NOMO-1 treated with DMSO at 0.1 percent for 48 hours (cell line): ENCODE data around the gene DACT2.
"Not testable (repeated sequence)": the region's sequence is repeated elsewhere in the genome, so short reads cannot be mapped to it uniquely, and the experiment has no call there.

Source experiments
- DNase-seq: peaks from one replicate; lab custom pipeline; 2025; ENCODE audit not compliant: unreplicated experiment; lab: John Stamatoyannopoulos, UW

DACT2 gene

DNA sequence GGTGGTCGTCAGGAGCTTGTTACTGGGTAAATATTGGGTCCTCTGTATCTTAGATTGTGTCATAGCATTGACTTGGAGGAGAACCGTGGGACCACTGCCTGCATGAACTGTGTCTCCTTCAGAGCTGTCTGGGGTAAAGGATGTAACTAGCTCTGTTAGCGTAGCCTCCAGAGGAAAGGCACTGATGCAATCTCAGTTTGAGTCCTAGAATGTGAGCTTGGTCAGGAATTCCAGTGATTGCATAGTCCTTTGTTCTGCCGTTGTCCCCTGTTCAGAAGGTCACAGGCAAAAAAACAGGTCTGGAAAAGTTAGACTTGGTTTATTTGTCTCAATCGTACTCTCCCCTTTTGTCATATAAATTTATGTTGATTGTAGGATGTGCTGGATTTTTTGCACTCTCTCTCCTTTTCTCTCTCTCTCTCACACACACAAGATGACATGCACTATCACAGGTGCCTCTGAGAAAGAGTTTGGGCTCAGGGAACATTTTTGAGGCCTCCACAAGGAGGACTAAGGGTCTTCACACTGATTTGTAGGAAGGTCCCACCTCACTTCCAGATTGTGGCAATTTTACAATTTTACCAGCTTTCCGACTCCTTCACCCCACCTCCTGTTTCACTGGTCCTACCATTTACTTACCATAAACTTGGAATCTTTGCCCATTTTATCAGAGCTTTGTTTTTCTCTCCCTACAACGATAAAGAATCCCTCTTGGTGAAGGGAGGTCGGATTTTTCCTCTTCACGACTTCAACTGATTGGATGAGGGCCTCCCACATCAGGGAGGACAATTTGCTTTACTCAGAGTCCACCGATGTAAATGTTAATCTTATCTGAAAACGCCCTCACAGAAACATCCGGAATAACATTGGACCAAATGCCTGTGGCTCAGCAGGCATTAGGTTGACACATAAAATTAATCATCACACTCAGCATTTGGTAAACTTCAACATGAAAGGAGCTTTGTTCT is 7.0 kb upstream of the DACT2 start:
- no peak for DNase-seq

DNA sequence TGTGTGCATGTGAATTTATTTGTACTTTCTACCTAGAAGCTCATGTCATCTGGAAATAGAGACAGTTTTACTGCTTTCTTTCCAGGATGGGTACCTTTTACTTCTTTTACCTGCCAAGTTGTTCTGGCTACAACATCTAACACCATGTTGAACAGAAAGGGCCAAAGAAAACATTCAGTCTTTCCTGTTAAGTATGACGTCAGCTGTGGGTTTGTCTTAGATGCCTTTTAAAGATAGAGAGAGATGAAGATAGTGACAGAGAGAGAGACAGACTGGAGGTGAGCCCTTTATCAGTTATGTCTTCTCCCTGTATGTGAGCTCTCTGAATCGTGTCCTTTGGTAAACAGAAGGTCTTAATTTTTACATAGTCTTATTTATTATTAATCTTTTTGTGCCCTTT is 3.4 kb upstream of the DACT2 start:
- DNase-seq = no peak

DNA sequence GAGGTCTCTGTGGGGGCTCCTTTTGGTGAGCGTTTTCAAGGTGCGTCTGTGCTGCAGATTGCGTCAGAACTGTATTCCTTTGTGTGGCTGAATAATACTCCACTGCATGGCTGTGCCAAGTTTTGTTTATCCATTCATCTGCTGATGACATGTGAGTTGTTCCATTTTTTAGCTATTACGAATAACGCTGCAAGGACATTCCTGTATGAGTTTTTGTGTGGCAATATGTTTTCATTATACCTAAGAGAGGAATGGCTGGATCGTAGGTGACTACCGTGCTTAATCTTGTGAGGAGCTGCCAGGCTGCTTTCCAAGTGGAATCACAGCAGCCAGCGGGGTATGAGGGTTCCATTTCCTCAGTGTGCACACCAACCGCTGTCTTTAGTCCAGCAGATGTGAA is 1.1 kb upstream of the DACT2 start:
- no peak for DNase-seq

DNA sequence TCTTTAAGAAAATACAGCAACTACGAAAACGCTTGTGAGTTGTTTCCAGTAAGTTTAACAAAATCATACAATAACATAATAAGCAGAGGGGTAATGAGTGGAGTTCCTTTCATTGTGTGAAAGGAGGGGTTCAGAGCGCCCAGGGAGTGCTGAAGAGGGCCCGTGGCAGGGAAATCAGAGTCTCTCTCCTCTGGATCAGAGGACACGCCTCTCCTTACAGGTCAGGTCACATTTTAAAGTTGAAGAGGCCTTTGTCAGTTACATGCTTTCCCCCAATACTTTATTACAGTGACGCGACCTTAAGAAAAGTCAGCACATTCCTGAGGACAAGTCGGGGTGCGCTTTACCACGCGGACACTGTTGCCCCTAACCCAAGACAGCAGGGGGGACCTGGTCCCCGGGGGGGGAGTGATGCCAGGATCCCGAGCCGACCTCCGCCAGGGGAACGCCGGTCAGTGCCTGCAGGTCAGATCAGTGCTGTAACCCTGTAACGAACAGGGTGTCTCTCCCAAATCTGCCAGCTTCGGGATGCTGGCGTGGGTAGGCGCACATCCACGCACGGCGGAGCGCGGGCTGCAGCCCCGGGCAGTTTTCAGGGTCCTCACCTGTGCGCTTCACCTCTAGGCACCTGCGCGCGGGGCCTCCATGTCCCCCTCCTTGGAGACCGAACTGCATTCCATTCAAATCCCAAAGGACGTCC is 848 bp downstream of the DACT2 start:
- DNase-seq = no peak

DNA sequence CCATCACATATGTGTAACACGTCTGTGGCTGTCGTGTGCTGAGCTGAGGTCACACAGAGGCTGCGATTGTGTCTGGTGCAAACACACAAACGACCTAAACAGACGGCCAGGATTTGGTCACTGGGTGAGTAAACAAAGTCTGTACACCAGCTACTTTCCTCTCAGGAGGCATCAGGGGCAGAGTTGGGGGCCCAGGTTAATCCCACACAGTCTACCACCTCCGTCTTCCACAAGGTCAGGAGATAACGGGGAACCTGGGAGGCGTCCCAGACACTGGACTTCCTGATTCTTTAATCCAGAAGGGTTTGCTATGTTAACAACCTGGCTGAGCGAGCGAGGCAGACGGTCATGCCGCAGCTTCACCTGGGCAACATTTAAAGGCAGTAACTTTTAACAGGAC is 1.5 kb downstream of the DACT2 start:
- no peak for DNase-seq

DNA sequence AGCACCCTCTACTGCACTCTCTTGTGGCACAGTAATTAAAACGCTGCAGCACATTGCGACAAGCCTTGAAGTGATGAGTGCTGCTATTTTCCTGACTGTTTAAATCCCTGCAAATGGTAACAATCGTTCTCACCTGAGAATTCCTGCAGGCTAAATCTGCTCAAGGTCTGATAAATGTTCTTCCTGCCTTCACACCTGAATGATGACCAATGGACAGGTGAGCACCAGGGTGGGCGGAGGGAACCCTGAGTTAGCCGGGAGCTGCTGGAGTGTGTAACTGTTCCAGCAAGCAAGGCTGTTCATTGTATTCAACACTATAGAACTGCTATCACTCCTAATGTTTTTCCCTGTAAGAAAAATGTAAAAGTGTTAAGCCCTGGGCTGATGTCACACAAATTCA is 4.0 kb downstream of the DACT2 start:
- DNase-seq = no peak

DNA sequence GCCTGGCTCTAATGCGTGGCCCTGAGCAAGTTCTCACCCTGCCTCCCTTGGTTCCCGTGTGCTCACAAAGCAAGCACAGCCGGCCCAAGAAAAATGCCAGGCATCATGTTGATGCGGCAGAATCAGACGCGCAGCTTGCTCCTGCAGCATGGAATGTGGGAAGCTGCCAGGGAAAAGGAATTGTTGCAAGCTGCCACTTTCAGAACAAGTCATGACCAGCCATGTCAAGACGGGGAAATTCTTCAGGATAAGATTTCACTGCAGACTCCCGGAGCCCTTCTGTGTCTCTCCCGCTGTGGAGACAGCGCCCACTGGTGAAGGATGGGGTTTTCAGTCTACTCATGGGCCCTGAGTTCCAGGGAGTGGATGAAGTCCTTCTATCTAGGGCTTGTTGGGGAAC is 4.6 kb downstream of the DACT2 start:
- DNase-seq = no peak

DNA sequence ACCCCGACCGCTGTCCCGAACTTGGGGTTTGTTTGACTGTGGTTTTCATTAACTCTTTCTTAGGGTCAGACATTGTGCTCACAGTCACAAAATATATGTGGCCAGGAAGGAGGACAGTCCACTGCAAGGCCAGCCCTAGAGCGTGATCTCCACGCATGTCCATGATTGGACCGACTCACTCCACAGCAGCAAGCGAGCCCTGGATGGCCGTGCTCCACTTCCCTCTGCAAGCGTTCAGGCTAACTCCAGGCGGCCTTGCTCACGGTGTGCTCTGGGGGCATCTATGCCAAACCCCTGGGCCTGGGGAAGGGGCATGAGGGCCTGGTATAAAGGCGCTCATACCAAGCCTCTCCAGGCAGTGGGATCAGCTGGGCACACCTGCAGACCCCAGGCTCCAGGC is 5.6 kb downstream of the DACT2 start:
- DNase-seq = no peak

DNA sequence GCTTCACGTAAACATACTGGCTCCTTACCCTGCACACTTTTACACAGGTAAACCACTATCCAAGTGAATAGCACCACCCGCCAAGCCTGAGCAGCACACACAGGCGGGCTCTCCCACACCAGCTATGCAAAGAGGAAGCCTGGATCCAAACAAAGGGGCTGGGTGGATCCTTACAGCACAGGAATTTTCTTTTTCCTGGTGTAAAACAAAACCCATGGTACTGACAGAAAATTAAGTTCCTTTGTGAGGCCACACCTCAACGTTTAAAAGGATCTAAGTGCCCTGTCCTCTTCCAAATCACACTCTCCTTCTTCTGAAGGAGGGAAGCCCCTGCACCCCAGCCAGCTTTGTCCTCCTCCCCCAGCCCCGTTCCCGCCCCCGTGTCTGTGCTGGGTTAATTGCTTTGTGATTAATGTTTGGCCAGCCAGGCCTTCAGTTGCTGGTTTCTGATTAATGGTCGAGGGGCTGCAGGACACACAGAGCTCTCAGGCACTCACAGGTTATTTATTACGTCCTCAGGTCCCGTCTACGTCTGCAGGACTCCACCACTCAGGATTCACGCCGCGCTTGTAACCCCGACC is 6.1 kb downstream of the DACT2 start:
- no peak for DNase-seq

DNA sequence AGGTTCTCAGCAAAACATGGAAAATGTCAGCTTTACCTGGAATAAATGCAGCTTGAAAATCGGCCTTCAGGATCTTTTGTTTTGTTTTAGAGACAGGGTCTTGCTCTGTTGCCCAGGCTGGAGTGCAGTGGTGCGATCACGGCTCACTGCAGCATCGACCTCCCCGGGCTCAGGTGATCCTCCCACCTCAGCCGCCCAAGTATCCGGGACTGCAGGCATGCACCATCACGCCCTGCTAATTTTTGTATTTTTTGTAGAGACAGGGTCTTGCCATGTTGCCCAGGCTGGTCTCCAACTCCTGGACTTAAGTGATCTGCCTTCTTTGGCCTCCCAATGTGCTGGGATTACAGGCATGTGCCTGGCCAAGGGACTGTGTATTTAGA is 7.5 kb downstream of the DACT2 start:
- DNase-seq = not testable (repeated sequence)

DNA sequence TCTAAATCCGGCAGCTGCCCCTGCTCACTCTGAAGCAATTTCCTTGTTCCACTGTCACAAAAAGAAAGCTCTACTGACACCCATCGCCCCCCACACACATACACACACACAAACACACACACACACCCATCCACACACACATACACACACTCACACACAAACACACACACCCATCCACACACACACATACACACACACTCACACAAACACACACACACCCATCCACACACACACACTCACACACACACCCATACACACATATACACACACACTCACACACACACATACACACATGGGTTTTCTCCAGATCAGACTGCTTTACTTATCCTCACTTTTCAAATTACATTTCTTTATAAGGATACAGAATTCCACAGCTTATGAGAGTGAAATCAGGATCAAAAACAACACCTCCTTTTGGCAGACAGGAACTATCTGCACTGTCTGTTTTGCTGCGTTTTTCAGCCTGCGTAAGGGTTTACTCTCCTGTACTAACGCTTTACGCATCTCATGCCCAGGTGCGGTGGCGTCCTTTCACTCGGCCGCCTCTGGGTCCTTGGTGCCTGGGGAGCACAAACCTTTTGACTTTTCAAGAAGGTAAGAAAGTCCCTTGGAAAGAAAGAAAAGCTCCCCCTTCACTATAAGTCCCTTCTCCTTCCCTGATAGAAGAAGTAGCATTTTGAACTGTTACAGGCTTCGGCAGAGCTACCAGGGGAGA is 8.0 kb downstream of the DACT2 start:
- DNase-seq = no peak

DNA sequence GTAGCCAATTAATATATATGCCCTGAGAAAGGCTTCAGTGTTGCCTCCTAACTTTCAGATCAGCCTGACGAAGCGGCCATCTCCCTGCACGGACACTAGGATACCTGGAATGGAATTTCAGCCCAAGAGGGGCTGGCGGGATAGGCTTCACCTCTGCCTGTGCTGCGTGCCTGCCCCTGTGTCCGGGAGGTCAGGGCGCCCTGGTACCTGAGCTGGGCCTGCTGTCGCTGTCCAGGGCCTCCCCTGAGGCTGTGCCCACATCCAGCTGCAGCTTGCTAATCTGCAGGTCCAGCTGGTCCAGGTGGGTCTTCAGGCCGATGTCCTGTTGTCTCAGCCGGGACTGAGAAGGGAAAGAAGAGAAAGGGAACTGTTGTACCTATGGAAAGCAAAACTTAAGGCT is 8.6 kb downstream of the DACT2 start:
- DNase-seq = no peak

DNA sequence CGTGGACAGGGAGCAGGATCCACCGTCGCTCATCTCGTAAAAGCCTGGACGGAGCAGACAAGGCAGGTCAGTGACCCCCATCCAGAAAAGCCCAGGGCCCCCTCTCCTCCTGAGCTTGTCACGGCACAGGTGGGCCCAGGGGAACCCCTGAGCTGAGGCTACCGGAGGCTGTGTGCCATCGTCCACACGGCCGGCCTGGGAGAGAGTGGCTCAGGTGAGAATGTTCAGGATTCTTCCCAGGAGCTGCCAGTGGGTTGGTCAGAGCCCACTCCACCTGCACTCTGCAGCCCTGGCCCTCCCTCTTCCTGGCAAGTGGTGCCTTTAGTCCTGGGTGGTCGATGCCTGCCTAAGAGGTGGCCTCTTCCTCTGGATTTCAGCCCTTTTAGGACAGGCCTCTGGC is 9.2 kb downstream of the DACT2 start:
- no peak for DNase-seq

DNA sequence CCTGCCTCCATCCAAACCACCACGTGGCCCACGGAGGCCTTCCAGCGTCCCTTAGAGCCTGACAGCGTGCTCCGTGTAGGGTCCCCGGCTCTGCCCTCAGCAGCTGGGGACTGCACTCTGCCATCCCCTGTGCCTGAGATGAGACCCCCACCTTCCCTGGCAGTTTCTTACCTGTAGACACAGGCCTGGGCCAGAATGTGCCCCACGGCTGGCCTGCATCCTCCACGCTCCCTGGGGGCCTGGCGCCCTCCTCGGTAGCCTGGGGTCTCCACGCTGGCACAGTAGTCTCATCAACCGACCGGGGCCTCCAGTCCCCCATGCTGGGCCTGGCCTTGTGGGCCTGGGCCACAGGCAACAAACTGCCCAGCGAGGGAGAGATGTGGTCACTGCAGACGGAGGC is 9.6 kb downstream of the DACT2 start:
- no peak for DNase-seq

DNA sequence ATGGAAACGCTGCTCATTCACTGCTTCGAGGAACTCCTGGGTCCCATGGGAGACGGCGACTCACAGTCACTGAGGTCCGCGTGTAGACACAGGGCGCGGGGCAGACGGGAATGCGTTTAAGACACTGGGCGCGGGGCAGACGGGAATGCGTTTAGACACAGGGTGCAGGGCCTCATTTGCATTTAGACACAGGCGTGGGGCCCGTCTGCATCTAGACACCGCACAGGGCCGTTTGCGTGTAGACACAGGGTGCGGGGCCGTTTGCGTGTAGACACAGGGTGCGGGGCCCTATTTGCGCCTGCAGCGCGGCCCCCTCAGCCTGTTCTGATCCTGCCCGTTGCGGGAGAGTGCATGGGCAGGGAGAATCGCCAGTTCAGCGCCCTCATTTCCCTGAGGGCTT is 10.4 kb downstream of the DACT2 start:
- DNase-seq = no peak

DNA sequence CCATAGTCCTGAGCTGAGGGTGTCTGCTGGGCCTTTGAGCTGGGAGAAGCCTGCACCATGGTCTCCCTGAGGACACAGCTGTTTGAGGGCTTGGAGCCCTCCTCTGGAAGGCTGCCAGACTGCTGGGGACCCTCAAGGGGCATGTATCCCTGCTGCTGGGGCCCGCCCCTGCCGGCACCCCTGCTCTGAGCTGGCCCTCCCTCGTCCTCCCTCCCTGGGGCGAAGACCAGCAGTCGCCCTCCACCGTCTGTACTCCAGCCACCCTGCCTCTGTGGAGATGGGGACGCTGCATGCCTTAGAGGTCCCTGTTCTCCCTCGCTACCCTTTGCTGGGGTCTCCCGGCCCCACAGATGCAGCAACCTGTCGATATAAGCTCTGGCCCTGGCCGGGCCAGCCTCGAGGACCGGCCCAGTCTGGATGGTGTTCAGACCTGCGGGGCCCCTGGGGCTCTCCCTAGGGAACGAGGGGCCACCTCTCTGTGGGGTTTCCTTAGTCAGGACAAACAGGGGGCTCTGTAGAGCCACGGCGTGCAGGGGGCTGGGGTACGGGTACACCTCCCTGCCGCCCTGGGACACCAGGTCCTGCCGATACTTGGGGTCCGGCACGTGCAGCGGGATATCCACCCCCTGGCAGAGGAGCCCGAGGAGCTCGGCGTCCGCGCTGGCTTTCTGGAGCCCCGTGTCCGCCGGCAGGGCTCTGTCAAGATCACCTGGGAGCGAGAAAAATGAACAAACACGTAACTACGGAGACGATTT is 11.0 kb downstream of the DACT2 start:
- no peak for DNase-seq

DNA sequence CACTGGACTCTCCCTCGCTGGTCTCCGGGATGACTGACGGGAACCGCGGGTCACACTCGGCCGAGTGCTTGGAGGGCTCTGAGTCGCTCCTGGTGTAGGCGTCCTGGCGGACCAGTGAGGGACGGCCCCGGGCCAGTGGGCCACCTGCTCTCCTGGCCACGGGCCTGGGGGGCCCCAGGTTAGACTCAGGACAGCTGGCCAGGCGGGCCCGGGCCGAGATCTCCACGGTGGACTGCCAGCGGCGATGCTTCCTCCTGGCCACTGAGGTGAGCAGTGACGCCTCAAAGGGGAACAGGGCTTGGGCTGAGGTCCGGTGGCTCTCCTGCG is 11.9 kb downstream of the DACT2 start:
- no peak for DNase-seq

DNA sequence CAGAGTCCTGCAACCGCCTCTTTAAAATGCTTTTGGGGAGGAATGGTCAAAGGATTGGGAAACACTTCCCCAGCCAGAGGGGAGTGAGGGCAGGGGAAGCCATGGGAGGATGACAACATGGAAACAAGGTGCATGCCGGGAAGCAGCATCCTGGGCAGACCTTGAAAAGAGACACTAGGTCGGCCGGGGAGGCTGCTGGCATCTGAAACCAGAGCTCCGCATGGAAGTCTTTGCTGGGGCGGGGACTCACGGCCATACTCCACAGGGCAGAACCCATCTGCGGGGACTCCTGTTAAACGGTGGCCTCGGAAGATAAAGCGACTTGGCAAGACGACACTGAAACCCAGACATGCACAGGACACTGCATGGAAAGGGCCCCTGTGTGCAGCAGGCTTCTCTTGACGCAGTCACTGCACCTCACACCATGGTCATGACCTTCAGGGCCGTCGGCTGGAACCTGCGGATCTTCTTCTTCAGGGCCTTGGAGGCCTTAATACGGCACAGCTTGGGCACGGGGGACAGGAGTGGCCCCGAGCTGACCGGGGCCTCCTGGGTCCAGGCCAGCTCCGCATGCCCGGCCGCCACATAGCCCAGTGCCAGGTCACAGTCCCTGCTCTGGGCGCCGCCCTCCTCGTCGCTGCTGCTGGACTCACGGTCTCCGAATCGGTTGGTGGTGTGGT is 12.4 kb downstream of the DACT2 start:
- DNase-seq = no peak

DNA sequence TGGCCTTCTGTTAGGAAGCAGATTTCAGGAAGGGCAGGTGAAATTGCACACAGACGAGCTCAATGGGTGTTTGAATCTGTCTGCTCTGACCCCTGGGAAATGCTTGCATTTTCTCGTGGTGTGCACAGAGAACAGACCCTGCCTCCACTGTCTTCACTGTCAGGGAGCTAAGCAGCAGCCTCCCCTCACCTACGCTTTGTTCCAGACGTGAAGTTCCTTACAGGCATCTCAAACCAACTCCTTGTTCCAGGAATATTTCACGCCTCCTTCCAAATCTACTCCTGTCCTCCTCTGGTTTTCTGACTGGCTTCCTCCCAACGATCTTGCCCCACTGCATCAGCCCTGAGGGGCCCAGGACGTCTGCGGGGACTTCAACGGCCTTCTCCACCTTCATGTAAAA is 13.7 kb downstream of the DACT2 start:
- no peak for DNase-seq

DNA sequence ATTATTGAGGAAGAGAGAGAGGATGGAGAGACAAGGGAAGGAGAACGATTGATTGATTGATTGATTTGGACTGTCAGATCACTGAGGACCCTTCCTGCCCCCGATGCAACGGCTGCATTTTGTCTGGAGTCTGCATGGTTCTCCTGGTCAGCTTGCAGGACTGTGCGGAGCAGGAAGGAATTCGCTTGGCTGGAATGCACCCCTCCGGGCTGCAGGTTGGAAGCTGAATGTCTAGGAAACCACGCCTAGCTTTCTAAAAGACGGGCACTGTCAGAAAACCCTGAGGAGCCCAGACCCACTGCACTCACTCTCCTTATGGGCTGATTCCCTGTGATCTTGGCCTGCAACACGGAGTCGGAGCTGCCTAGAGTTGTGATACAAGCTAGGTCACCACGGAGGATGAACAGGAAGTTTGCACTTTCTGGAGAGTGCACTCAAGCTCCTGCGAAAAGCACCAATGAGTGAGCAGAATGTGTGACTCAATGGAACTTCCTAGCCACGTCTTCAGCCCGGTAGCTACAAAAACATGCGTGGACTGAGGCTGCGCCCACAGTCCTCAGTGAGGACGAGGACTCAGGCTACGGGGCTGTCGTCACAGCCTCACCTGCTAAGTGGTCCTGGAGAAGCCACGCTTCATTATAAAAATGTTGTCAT is 14.4 kb downstream of the DACT2 start:
- no peak for DNase-seq
